HG03571 (cell line): ENCODE measurements around the gene LCE1C.

Source experiments
- ATAC-seq: cut with Tn5 transposase; IDR thresholded peaks from one replicate; pipeline ENCODE4 v1.9.1; 2021; ENCODE audit not compliant: unreplicated experiment

The LCE1C gene, protein sequence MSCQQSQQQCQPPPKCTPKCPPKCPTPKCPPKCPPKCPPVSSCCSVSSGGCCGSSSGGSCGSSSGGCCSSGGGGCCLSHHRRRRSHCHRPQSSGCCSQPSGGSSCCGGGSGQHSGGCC

GRCh38 chr1:152806576-152806975 is at the start of gene LCE1C:
Gene LCE1C, minus strand, starts transcription at chr1:152806651. Its CDS starts 1,173 bp downstream, at chr1:152805478.
- no peak for ATAC-seq

GRCh38 chr1:152855661-152856060 is 49.2 kb upstream of the LCE1C start:
- ATAC-seq = no peak

- ATAC-seq = no peak
Observed at GRCh38 chr1:152842556-152842955, 36.1 kb upstream of the LCE1C start, which contains the start of gene LCE6A. Gene LCE6A, plus strand, starts transcription at chr1:152842856. Its CDS starts 665 bp downstream, at chr1:152843521.

- no peak for ATAC-seq
Observed at GRCh38 chr1:152836870-152837269, 30.4 kb upstream of the LCE1C start.

- no peak for ATAC-seq
Observed at GRCh38 chr1:152827173-152827572, 20.7 kb upstream of the LCE1C start, which contains the start of gene LCE1A. Gene LCE1A, plus strand, starts transcription at chr1:152827473. Its CDS starts 0 bp downstream, at chr1:152827473.

DNA sequence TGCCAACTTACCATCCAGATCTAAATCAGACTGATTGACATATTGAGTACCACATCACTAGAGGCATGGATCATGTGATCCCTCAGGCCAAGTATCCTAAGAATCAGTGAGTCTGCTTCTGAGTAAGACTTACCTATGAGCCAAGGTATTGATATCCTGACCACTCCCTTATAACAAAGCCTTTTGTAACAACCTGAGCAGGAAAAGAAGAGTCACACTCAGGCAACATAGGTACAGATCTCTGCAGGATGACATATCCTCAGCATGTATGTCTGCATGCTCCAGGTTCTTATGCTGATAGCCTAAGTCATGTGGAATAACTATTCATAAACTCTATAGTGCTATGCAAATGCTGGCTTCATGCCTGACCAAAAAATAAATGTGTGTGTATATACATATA is 18.5 kb upstream of the LCE1C start:
- no peak for ATAC-seq

DNA sequence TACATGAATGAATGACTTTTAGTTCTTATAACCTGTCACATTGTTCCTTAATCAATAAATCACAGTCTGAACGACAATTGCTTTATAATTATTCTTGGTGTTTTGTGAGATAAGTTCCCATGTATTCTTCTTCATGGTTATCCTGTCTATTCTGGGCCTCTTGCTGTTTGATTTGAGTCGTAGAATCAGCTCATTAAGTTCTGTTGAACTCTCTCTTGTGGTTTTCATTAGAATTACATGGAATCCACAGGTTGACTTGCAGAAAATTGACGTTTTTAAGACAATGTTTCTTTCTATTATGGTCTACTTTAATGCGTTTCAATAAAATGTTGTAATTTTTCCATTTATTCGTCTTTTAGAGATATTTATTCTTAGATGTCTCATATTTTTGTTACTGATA is 16.8 kb upstream of the LCE1C start:
- ATAC-seq = no peak

- no peak for ATAC-seq
Observed at GRCh38 chr1:152817309-152817708, 10.9 kb upstream of the LCE1C start.

GRCh38 chr1:152811671-152812070 is 5.2 kb upstream of the LCE1C start, which contains the start of gene LCE1B:
Gene LCE1B, plus strand, starts transcription at chr1:152811971. Its CDS starts 476 bp downstream, at chr1:152812447.
- no peak for ATAC-seq

DNA sequence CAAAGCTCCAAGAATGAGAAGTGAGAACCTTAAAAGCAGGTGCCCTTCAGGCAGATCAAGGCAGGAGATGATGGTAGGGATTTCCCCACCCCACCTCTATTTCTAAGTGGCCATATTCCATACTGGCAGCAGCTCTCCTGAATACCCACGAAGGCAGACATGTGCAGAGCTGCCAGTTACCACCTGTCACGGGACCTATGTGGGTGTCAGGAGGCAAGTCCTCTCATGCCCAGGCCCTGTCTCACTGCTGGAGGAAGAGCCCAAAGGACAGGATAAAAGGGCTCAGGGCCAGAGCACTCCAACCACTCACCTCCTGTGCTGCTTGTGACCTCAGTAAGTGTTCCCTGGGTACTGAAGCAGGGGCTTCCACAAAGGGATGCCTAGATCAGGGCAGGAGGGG is 4.6 kb upstream of the LCE1C start:
- ATAC-seq = no peak

GRCh38 chr1:152801333-152801732 is 5.1 kb downstream of the LCE1C start:
- ATAC-seq = no peak

DNA sequence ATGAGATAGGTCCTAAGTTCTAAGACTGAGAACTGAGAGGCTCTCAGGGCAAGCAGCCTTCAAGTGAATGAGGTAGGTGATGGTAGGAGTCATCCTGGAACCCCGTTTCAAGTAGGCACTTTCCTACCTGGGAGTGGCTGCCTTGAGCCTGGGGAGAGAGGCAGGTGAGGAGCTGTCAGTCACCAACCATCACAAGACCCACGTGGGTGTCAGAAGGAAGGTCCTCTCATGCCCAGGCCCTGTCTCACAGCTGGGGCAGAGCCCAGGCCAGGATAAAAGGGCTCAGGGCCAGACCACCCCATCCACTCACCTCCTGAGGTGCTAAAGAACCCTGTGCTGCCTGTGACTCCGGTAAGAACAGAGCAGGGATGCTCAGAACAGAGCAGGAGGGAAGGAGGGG is 10.0 kb downstream of the LCE1C start, which contains the start of gene LCE1D:
Gene LCE1D (plus strand): TSS at position 301 of the 400 bp plus-strand sequence. CDS start 1,074 bp downstream, outside the sequence.
- no peak for ATAC-seq

DNA sequence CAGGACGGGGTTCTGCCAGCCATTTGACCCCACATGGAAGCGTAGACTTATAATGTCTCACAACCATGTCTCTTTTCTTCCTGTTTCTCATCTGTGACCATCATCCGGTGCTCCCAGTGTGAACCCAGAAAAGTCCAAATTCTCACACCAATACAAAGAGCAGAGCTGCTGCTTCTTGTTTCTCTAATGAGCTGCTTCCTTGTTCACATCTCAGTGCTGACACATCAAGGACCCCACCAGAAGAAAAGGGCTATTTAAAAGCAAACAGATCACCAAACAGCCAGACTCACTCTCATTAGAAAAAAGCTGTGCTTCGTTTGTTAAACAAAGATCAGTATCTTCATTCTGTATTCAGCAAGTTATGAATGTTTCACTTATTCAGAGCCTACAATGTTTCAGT is 10.8 kb downstream of the LCE1C start:
- no peak for ATAC-seq

GRCh38 chr1:152786077-152786476 is 20.4 kb downstream of the LCE1C start, which contains the start of gene LCE1E:
Gene LCE1E, plus strand, starts transcription at chr1:152786257. Its CDS starts 1,043 bp downstream, at chr1:152787300.
- ATAC-seq = no peak

DNA sequence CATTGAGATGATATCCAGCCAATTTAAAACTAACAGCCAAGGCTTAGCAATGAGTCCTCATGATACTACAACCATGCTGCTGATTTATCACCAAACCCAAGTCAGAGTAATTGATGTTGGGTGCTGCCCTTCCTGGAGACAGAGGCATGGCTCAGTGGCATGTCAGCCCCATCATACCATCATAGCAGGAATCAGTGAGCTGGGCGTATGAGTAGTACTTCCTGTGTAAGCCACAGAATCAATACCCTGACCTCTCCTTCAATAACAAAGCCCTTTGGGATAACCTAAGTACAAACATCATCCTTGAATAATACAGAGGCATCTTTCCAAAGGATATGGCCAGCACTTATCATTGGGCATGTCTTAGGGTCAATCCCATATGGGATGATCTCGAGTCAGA is 23.4 kb downstream of the LCE1C start:
- no peak for ATAC-seq

GRCh38 chr1:152777510-152778137 is 28.8 kb downstream of the LCE1C start:
- ATAC-seq = no peak

GRCh38 chr1:152776361-152776760 is 30.1 kb downstream of the LCE1C start:
- no peak for ATAC-seq

DNA sequence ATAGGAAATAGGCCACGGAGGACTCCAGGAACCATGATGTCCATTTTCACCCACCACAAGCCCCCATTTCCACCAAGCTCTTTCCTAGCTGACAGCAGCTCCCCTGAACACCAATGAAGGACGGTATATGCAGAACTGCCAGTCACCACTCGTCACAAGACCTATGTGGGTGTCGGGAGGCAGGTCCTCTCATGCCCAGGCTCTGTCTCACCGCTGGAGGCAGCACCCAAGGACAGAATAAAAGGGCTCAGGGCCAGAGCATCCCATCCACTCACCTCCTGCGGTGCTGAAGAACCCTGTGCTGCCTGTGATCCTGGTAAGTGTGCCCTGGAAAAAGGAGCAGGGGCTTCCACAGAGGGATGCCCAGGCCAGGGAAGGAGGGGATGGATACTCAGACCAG is 31.6 kb downstream of the LCE1C start, which contains the start of gene LCE1F:
Gene LCE1F (plus strand): TSS at position 266 of the 400 bp plus-strand sequence. CDS start 1,232 bp downstream, outside the sequence.
- no peak for ATAC-seq

DNA sequence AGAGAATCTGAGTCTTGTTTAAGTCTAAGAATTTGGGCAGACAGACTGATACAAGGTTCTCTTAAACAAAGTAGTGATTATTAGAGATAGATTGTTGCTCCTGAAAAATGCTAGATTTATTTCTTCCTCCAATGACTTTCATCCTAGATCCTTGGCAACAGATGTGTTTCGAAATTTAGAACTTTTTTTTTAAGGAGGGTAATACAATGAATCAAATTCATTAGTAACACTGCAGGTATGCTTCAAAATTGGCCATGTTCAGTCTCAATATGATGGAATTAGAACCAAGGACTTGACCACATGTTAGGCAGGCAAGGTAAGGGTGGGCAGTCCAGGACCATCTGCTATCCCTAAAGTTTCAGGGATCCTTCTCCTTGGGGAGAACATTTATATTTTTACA is 36.0 kb downstream of the LCE1C start:
- ATAC-seq = no peak

- no peak for ATAC-seq
Observed at GRCh38 chr1:152768847-152769533, 37.5 kb downstream of the LCE1C start.

- ATAC-seq = no peak
Observed at GRCh38 chr1:152761609-152762213, 44.7 kb downstream of the LCE1C start.
